ENCODE measurements around the gene OR4E2.
"Not testable (repeated sequence)": the region's sequence is repeated elsewhere in the genome, so short reads cannot be mapped to it uniquely, and the experiment has no call there.

The OR4E2 gene

GRCh38 chr14:21698538-21698937, 44.9 kb downstream of the OR4E2 start:
- DNase-seq = not testable (repeated sequence)

DNA sequence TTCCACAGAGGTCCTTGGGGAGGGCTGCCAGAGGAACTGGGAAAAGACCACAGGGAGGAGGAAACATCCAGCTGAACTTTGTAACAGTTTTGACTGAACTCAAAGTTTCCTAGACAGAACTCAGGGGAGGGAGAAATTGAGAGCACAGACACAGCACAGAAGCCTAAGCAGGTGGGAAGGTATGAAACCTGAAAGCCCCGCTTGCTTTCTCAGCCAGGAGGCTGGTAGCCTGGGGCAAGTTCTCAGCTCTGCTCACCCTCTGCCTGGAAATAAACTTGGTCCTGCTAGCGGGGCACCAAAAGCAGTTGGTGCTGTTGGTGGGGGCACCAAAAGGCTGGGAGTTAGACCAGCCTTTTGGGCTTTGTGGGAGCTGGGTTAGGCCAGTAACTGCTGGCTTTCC, 45.9 kb downstream of the OR4E2 start:
- no peak for DNase-seq

DNA sequence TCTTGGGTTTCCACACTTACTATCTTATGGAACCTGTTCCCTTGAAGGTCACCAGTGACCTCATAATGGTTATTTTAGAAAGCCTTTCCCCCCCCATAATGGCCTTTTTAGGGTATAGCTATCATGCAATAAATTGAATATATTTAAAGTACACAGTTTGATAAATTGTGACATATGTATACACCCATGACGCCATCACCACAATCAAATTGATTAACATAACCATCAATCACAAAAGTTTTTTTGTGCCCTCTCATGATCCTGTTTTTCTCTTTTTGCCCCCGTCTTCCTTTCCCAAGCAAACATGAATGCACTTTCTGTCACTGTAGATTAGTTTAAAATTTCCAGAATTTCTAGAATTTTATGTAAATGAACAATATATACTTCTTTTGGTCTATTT, 48.7 kb downstream of the OR4E2 start:
- DNase-seq = no peak

DNA sequence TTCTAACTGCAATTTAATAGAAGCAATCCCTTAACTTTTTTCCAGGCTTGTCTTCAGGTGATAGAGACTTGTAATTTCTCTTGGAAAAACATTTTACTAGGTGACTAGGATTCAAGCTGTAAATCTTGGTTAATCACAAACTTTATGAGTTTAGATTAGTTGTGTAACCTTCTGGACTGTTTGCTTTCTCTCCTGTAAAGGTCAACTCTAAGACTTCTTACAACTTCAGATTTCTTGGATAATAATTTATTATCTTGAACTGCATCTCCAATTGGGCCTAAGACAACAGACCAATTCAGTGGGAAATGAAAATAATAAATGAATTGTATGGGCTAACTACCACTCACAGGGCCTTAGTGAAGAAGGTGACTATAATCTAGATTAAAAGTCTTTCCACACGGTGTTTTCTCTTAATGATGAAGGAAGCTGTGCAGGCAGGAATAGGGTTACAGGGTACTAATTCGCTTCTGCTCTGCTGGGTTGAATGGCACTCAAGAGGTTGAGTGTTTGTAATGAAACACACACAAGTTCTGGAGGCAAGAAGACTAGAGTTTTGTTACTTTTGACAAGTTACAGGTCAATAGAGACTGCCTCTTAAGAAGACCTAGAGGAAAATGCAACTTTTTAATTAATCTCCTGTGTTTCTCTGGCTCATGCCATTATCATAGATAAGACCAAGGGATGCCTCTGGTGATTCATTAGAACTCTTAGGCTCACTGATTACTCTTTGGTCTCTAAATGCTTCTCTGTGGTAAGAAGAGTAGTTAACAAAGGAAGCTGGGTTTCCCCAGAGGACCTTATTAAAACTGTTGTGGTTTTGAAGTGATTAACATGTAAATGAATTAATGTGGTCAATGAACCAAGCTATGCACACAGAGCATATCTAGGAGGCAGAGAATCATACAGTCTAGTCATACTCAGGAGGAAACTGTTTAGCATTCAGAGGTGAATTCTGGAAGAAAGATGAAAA, 50.0 kb downstream of the OR4E2 start:
- no peak for DNase-seq

DNA sequence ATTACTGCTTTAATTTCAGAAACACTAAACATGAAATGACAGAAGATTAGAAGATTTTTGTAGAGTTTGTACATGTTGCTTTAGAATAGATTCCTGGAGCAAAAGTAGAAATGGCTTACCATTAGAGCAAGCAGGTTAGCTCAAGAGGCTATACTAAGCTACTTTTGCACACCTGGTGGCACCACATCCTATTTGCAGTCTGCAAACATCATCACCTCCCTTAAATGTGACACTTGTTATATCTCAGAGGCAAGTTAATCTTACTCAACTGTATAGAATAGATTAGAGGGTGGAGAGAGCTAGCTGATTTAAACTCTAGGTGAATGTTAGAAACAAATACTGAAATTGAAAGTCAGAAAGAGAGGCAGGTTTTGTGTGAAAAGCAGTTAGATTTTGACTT, 50.7 kb downstream of the OR4E2 start:
- no peak for DNase-seq

DNA sequence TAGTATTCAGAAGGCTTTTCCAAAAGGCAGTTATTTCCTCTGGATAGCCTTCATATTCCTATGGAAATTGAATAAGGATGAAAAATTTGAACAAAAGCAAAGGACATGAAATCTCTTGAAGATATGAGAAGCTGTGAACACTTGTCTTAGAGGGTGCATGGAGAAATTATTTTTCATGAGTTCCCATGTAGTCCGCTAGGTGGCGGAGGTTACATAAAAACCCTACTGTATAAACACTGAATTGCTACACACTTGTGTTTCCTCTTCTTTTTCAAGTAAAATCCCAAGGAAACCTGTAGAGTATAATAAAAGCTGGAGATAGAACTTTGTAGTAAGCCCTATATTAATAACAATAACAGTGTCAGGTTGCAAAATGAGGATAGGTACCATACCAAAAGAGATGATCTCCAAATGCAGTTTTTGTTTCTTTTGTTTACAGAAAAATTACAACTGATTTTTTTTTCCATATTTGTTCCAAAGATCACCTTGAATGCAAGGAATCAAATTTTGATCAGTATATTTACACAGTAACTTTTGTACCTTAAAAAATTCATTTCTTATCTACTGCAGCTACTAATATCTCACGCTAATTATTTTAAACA, 57.8 kb downstream of the OR4E2 start:
- no peak for DNase-seq

DNA sequence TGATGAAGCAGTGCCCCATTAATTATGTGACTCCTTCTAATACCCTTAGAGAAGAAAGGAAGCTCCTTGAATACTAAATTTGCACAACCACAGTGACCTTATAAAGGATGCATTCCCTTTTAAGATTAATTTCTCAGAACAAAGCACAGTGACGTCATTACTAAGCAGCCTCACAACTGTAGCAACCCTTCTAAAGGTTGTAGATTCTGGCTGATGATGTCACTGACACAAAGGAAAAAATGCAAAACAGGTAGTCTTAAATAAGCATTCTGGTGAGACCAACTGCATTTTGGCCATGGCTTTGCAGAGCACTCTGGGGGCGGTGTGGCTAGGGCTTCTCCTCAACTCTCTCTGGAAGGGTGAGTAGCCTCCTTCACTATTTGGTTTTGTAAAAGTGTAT, 58.4 kb downstream of the OR4E2 start:
- no peak for DNase-seq

DNA sequence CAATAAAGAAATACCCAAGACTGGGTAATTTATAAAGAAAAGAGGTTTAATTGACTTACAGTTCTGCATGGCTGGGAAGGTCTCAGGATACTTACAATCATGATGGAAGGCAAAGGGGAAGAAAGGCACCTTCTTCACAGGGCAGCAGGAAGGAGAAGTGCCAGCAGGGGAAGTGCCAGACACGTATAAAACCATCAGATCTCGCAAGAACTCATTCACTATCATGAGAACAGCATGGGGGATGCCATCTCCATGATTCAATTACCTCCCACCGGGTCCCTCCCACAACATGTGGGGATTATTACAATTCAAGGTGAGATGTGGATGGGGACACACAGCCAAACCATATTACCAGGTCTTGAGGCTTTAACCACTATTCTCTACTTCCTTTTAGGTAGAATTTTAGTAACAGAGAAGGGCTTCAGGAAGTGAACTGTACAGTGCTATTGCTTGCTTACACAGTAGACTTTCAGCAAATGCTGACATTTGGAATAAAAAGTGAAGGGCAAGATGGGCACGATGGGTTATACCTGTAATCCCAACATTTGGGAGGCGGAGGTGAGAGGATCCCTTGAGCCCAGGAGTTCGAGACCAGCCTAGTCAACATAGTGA, 60.8 kb downstream of the OR4E2 start:
- DNase-seq = no peak

Data from C1 segment of cervical spinal cord (tissue), 14 donors.